Stomach (tissue), 9 donors: ENCODE data around the gene STMP1. TPM values are rescaled to one million over a fixed set of nuclear protein-coding genes. Genes with fewer than 3 reads are reported as not detected.

Experiments used
- DNase-seq, 2 donors: peaks; one replicate each; pipeline versions ENCODE4 v3.0.0 to v3.0.0-alpha.2; 2013 to 2019
- H3K27ac ChIP-seq, 5 donors: fragments of 200-600 bp in 4 of 5; sonication (generic) in 4 of 5; one replicate each; pipeline ENCODE4 v1.5.1; 2013 to 2019; ENCODE audit warnings: mild to moderate bottlenecking in 1 of 5, moderate library complexity in 1 of 5
- H3K27me3 ChIP-seq, 3 donors: fragments of 200-600 bp; sonication (generic); one replicate each; pipeline ENCODE4 v1.5.1; 2017 to 2019; ENCODE audit warnings: mixed run types in 1 of 3
- H3K36me3 ChIP-seq, 4 donors: fragments of 200-600 bp; sonication (generic); 1 replicate in 3 of 4; 2 replicates in 1 of 4; pipeline ENCODE4 v1.5.1; 2016 to 2019
- H3K4me1 ChIP-seq, 4 donors: fragments of 200-600 bp; sonication (generic); one replicate each; pipeline ENCODE4 v1.5.1; 2016 to 2019
- H3K4me3 ChIP-seq, 4 donors: fragments of 200-600 bp; sonication (generic) in 3 of 4; one replicate each; pipeline ENCODE4 v1.5.1; 2016 to 2019; ENCODE audit warnings: mild to moderate bottlenecking in 1 of 4
- H3K9me3 ChIP-seq, 4 donors: fragments of 200-600 bp; sonication (generic); one replicate each; pipeline ENCODE4 v1.5.1; 2016 to 2019
- CTCF ChIP-seq, 7 experiments: fragments of 450-650 bp in 4 of 7; fragments of 200-600 bp in 3 of 7; sonication (generic) in 3 of 7; IDR thresholded peaks; one replicate each; pipeline ENCODE4 v1.5.1; 2016 to 2019; ENCODE audit warnings: antibody characterized with exemption in 7 of 7, control low read depth in 2 of 7, mild to moderate bottlenecking in 1 of 7
- EP300 ChIP-seq: sonication (generic); formaldehyde crosslinking; IDR thresholded peaks from one replicate; pipeline ENCODE4 v1.6.1; 2017; ENCODE audit warnings: antibody characterized with exemption
- POLR2A ChIP-seq, 4 donors: fragments of 450-650 bp; IDR thresholded peaks; one replicate each; pipeline ENCODE4 v1.6.1; 2016; ENCODE audit warnings: antibody characterized with exemption in 4 of 4, control low read depth in 2 of 4, mild to moderate bottlenecking in 1 of 4, moderate library complexity in 1 of 4
- POLR2AphosphoS5 ChIP-seq, 3 donors: sonication (generic); formaldehyde crosslinking; IDR thresholded peaks; one replicate each; pipeline ENCODE4 v1.6.1; 2016; ENCODE audit warnings: antibody characterized with exemption in 3 of 3
- WGBS, 5 donors: extraction: QIAGEN DNeasy Blood & Tissue Kit in 3 of 5; methylation state at CpG; one replicate each; pipeline versions ENCODE4 v1.1.5 to v1.1.7; 2013 to 2018; 5-methylcytosine and 5-hydroxymethylcytosine counted together
- intact Hi-C: fragments of 100-400 bp; cut with DNase I; formaldehyde crosslinking; loops from one replicate; pipeline ENCODE4 v1.15.1; 2023; ENCODE audit warnings: low total_unique reads
- polyA plus RNA-seq, 3 donors: library from polyadenylated mRNA; stranded (reverse); fragments of 200-250 nt; gene quantifications; one replicate each; pipeline ENCODE4 v1.2.3, GENCODE V29; 2013
- total RNA-seq, 5 donors: library from RNA; depleted of rRNA; stranded (reverse); fragments of >200 nt; gene quantifications; one replicate each; pipeline versions ENCODE4 v1.1.0 to v1.2.3, GENCODE V29; 2014 to 2016
- donor health status: healthy with polysubstance abuse.
- donor health status: Bipolar disorder and iron deficiency.
- donor health status: healthy.

Gene STMP1
- total and polyA plus RNA-seq, 8 donors: 3.5 to 42.0 (median 18.0) TPM

GRCh38 chr7:135707570-135707966 is 45.3 kb downstream of the STMP1 start:
- Histone ChIP-seq H3K9me3 (no peaks in the 10 kb centered on the region), H3K4me3 (no peak overlapping the region), H3K36me3 (no peaks in the 10 kb centered on the region), H3K27ac (no peak overlapping the region), H3K4me1 (peaks cover 0 to 7% (median 6%) of the 10 kb centered on the region in 4 donors), H3K27me3 (no peaks in the 10 kb centered on the region)
- TF ChIP-seq CTCF (IDR thresholded peaks at IDR 0.05) (no peak), POLR2A (IDR thresholded peaks at IDR 0.05) (no peak), POLR2AphosphoS5 (IDR thresholded peaks at IDR 0.05) (no peak), EP300 (no peak)
- 78 to 83% (median 80%) methylated on average over 5 of the region's 5 CpGs for WGBS, 5 donors
- no peak for DNase-seq
- intact Hi-C loops: no loop called here

GRCh38 chr7:135708041-135708440 is 45.7 kb downstream of the STMP1 start:
- H3K27ac ChIP-seq: no peak overlapping the region
- intact Hi-C loops: no loop called here
- DNase-seq: no peak
- no peak overlapping the region for H3K4me3 ChIP-seq
- H3K27me3 ChIP-seq: no peaks in the 10 kb centered on the region
- H3K36me3 ChIP-seq: no peaks in the 10 kb centered on the region
- H3K4me1 ChIP-seq: peaks cover 0 to 7% (median 6%) of the 10 kb centered on the region in 4 donors
- H3K9me3 ChIP-seq: no peaks in the 10 kb centered on the region
- TF ChIP-seq POLR2A (IDR thresholded peaks at IDR 0.05) (no peak), CTCF (IDR thresholded peaks at IDR 0.05) (no peak)
- WGBS, 5 donors: 88 to 91% (median 90%) methylated on average over 10 to 14 of the region's 14 CpGs

- Histone ChIP-seq H3K36me3 (no peaks in the 10 kb centered on the region), H3K27me3 (peaks cover 0 to 8% (median 0%) of the 10 kb centered on the region in 3 donors), H3K4me3 (no peak overlapping the region), H3K4me1 (peaks cover 0 to 7% (median 6%) of the 10 kb centered on the region in 4 donors), H3K9me3 (no peaks in the 10 kb centered on the region), H3K27ac (no peak overlapping the region)
- TF ChIP-seq POLR2A (IDR thresholded peaks at IDR 0.05): no peak
- no peak for DNase-seq
- 86 to 94% (median 92%) methylated on average over 3 of the region's 3 CpGs for WGBS, 5 donors
- intact Hi-C loops: no loop called here
Measured at GRCh38 chr7:135709508-135709907, 47.2 kb downstream of the STMP1 start.

DNA sequence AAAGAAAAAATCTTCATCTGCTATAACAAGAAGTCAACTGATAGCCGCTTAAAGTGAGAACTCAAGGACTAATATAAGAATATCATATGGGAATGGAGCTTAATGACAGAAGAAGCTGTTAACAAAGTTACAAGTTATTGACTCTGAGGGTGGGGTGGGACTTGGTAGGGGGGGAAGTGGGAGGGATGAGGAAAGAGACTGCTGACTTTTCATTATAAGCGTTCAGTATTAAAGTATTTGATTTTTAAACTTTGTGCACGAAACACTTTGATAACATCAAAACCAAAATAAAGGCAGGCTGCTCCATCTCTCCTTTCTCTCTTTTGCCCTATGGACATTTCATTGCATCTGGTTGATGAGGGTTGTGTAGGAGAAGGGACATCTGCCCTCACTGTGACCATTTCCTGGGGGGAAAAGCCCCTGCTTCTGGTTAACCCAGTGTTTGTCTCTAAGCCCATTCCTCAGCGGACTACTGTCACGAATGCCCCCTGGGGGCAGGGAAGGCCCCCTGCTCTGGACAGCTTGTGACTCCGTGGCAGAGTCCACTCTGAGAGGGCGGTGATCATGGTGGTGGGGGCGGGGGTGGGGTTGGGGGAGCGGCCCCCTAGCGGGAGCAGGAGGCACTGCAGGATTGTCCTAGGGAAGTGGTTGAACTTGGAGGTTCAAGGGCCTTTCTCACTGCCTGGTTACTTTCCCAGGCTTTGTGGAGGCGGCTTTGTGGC is 48.3 kb downstream of the STMP1 start:
- no peaks in the 10 kb centered on the region for H3K9me3 ChIP-seq
- DNase-seq: no peak
- intact Hi-C loops: no loop called here
- peaks cover 0 to 10% (median 0%) of the 10 kb centered on the region in 3 donors for H3K27me3 ChIP-seq
- H3K4me1 ChIP-seq: peaks cover 0 to 7% (median 6%) of the 10 kb centered on the region in 4 donors
- WGBS, 5 donors: 31 to 56% (median 34%) methylated on average over 6 to 11 of the region's 11 CpGs
- no peak for TF ChIP-seq EP300
- TF ChIP-seq CTCF (IDR thresholded peaks at IDR 0.05): peak in 3 of 7 experiments; percentile 48 to 61 (median 52)
- no peak overlapping the region for H3K4me3 ChIP-seq
- H3K36me3 ChIP-seq: no peaks in the 10 kb centered on the region
- no peak overlapping the region for H3K27ac ChIP-seq

DNA sequence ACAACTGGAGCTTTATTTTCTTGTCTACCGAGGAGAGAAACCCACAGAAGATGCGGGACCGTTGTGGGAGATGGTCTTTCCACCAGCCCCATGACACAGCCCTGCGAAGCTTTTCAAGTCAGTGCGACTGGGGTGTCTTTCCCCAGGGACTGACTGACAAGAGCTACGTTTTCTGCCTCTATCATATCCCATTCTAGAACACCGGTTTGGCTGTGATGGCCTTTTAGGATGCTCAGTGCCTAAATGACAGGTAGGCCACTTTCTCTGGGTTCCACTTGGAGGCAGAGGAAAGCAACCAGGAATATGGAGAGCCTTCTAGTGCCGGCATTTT is 48.8 kb downstream of the STMP1 start:
- Histone ChIP-seq H3K27ac (no peak overlapping the region), H3K4me1 (peaks cover 0 to 7% (median 6%) of the 10 kb centered on the region in 4 donors), H3K9me3 (no peaks in the 10 kb centered on the region), H3K36me3 (no peaks in the 10 kb centered on the region), H3K4me3 (no peak overlapping the region), H3K27me3 (peaks cover 0 to 10% (median 0%) of the 10 kb centered on the region in 3 donors)
- TF ChIP-seq POLR2AphosphoS5 (IDR thresholded peaks at IDR 0.05) (no peak), CTCF (IDR thresholded peaks at IDR 0.05) (no peak), EP300 (no peak), POLR2A (IDR thresholded peaks at IDR 0.05) (no peak)
- intact Hi-C loops: no loop called here
- no peak for DNase-seq
- WGBS, 5 donors: 50 to 63% (median 61%) methylated on average over 7 to 8 of the region's 8 CpGs
